ENCODE measurements around the gene DIP2C. TPM values are rescaled to one million over a fixed set of nuclear protein-coding genes. Genes with fewer than 3 reads are reported as not detected.
"Not testable (repeated sequence)": the region's sequence is repeated elsewhere in the genome, so short reads cannot be mapped to it uniquely, and the experiment has no call there.

The DIP2C gene
- total RNA-seq, 1 donor from 2014 or later, result 1.6 TPM

GRCh38 chr10:659688-660141 is 29.8 kb downstream of the DIP2C start:
- Mint-ChIP-seq H3K27me3 (ENCODE audit: low read depth) (no peaks in the 10 kb centered on the region), H3K9me3 (no peaks in the 10 kb centered on the region), H3K4me1 (ENCODE audit: low read depth) (no peaks in the 10 kb centered on the region), H3K27ac (no peak overlapping the region), H3K4me3 (ENCODE audit: low read depth) (no peak overlapping the region), H3K36me3 (ENCODE audit: low read depth) (no peaks in the 10 kb centered on the region)
- intact Hi-C loops (cut with micrococcal nuclease), result no loop called here
- no peak for DNase-seq (ENCODE audit: low spot score)

- H3K4me3 Mint-ChIP-seq (ENCODE audit: low read depth); H3K9me3 Mint-ChIP-seq; H3K4me1 Mint-ChIP-seq (ENCODE audit: low read depth); intact Hi-C loops (cut with micrococcal nuclease); H3K36me3 Mint-ChIP-seq (ENCODE audit: low read depth); H3K27ac Mint-ChIP-seq; H3K27me3 Mint-ChIP-seq (ENCODE audit: low read depth); DNase-seq (ENCODE audit: low spot score): not testable (repeated sequence)
Observed at GRCh38 chr10:657816-658350, 31.6 kb downstream of the DIP2C start.

GRCh38 chr10:656883-657282 is 32.6 kb downstream of the DIP2C start:
- H3K4me1 Mint-ChIP-seq (ENCODE audit: low read depth), result no peaks in the 10 kb centered on the region
- no peak for DNase-seq (ENCODE audit: low spot score)
- intact Hi-C loops (cut with micrococcal nuclease), result no loop called here
- no peaks in the 10 kb centered on the region for H3K27me3 Mint-ChIP-seq (ENCODE audit: low read depth)
- no peaks in the 10 kb centered on the region for H3K36me3 Mint-ChIP-seq (ENCODE audit: low read depth)
- H3K4me3 Mint-ChIP-seq (ENCODE audit: low read depth), result no peak overlapping the region
- H3K9me3 Mint-ChIP-seq, result no peaks in the 10 kb centered on the region
- no peak overlapping the region for H3K27ac Mint-ChIP-seq

GRCh38 chr10:655184-655583 is 34.3 kb downstream of the DIP2C start:
- Mint-ChIP-seq H3K9me3 (no peaks in the 10 kb centered on the region), H3K27ac (no peak overlapping the region)

GRCh38 chr10:654647-654996 is 34.8 kb downstream of the DIP2C start:
- intact Hi-C loops (cut with micrococcal nuclease), result no loop called here
- DNase-seq (ENCODE audit: low spot score), result no peak
- Mint-ChIP-seq H3K4me3 (ENCODE audit: low read depth) (no peak overlapping the region), H3K27ac (no peak overlapping the region), H3K27me3 (ENCODE audit: low read depth) (no peaks in the 10 kb centered on the region), H3K36me3 (ENCODE audit: low read depth) (no peaks in the 10 kb centered on the region), H3K9me3 (no peaks in the 10 kb centered on the region), H3K4me1 (ENCODE audit: low read depth) (no peaks in the 10 kb centered on the region)

More at GRCh38 chr10:655184-655583, 34.3 kb downstream of the DIP2C start:
- no peak overlapping the region for H3K4me3 Mint-ChIP-seq (ENCODE audit: low read depth)
- H3K27me3 Mint-ChIP-seq (ENCODE audit: low read depth), result no peaks in the 10 kb centered on the region
- no peaks in the 10 kb centered on the region for H3K36me3 Mint-ChIP-seq (ENCODE audit: low read depth)
- intact Hi-C loops (cut with micrococcal nuclease), result no loop called here
- no peak for DNase-seq (ENCODE audit: low spot score)
- H3K4me1 Mint-ChIP-seq (ENCODE audit: low read depth), result no peaks in the 10 kb centered on the region

GRCh38 chr10:653991-654646 is 35.3 kb downstream of the DIP2C start:
- Mint-ChIP-seq H3K27me3 (ENCODE audit: low read depth) (no peaks in the 10 kb centered on the region), H3K4me1 (ENCODE audit: low read depth) (no peaks in the 10 kb centered on the region), H3K9me3 (no peaks in the 10 kb centered on the region), H3K27ac (no peak overlapping the region), H3K36me3 (ENCODE audit: low read depth) (no peaks in the 10 kb centered on the region), H3K4me3 (ENCODE audit: low read depth) (no peak overlapping the region)
- intact Hi-C loops (cut with micrococcal nuclease), result no loop called here
- DNase-seq (ENCODE audit: low spot score), result no peak

- H3K36me3 Mint-ChIP-seq (ENCODE audit: low read depth); H3K27me3 Mint-ChIP-seq (ENCODE audit: low read depth); DNase-seq (ENCODE audit: low spot score); H3K4me3 Mint-ChIP-seq (ENCODE audit: low read depth); H3K4me1 Mint-ChIP-seq (ENCODE audit: low read depth); H3K27ac Mint-ChIP-seq; H3K9me3 Mint-ChIP-seq; intact Hi-C loops (cut with micrococcal nuclease): not testable (repeated sequence)
Observed at GRCh38 chr10:652832-653459, 36.5 kb downstream of the DIP2C start.

GRCh38 chr10:652233-652632 is 37.2 kb downstream of the DIP2C start:
- no peak overlapping the region for H3K27ac Mint-ChIP-seq

GRCh38 chr10:651692-652091 is 37.8 kb downstream of the DIP2C start:
- no peaks in the 10 kb centered on the region for H3K27me3 Mint-ChIP-seq (ENCODE audit: low read depth)
- no peaks in the 10 kb centered on the region for H3K36me3 Mint-ChIP-seq (ENCODE audit: low read depth)
- H3K9me3 Mint-ChIP-seq, result no peaks in the 10 kb centered on the region
- intact Hi-C loops (cut with micrococcal nuclease), result no loop called here
- no peaks in the 10 kb centered on the region for H3K4me1 Mint-ChIP-seq (ENCODE audit: low read depth)
- no peak overlapping the region for H3K27ac Mint-ChIP-seq
- no peak for DNase-seq (ENCODE audit: low spot score)
- no peak overlapping the region for H3K4me3 Mint-ChIP-seq (ENCODE audit: low read depth)

More at GRCh38 chr10:652233-652632, 37.2 kb downstream of the DIP2C start:
- intact Hi-C loops (cut with micrococcal nuclease), result no loop called here
- no peaks in the 10 kb centered on the region for H3K27me3 Mint-ChIP-seq (ENCODE audit: low read depth)
- DNase-seq (ENCODE audit: low spot score), result no peak
- no peaks in the 10 kb centered on the region for H3K9me3 Mint-ChIP-seq
- no peaks in the 10 kb centered on the region for H3K36me3 Mint-ChIP-seq (ENCODE audit: low read depth)
- no peak overlapping the region for H3K4me3 Mint-ChIP-seq (ENCODE audit: low read depth)
- H3K4me1 Mint-ChIP-seq (ENCODE audit: low read depth), result no peaks in the 10 kb centered on the region

- no peak for DNase-seq (ENCODE audit: low spot score)
- Mint-ChIP-seq H3K4me1 (ENCODE audit: low read depth) (no peaks in the 10 kb centered on the region), H3K27ac (no peak overlapping the region), H3K36me3 (ENCODE audit: low read depth) (no peaks in the 10 kb centered on the region), H3K9me3 (no peaks in the 10 kb centered on the region), H3K27me3 (ENCODE audit: low read depth) (no peaks in the 10 kb centered on the region), H3K4me3 (ENCODE audit: low read depth) (no peak overlapping the region)
- intact Hi-C loops (cut with micrococcal nuclease), result no loop called here
Observed at GRCh38 chr10:650886-651615, 38.4 kb downstream of the DIP2C start.

GRCh38 chr10:650441-650851 is 39.0 kb downstream of the DIP2C start:
- DNase-seq (ENCODE audit: low spot score), result no peak
- Mint-ChIP-seq H3K4me3 (ENCODE audit: low read depth) (no peak overlapping the region), H3K27ac (no peak overlapping the region), H3K9me3 (no peaks in the 10 kb centered on the region), H3K27me3 (ENCODE audit: low read depth) (no peaks in the 10 kb centered on the region), H3K36me3 (ENCODE audit: low read depth) (no peaks in the 10 kb centered on the region), H3K4me1 (ENCODE audit: low read depth) (no peaks in the 10 kb centered on the region)
- intact Hi-C loops (cut with micrococcal nuclease), result no loop called here

GRCh38 chr10:649798-650440 is 39.5 kb downstream of the DIP2C start:
- no peak for DNase-seq (ENCODE audit: low spot score)
- Mint-ChIP-seq H3K27me3 (ENCODE audit: low read depth) (no peaks in the 10 kb centered on the region), H3K36me3 (ENCODE audit: low read depth) (no peaks in the 10 kb centered on the region), H3K9me3 (no peaks in the 10 kb centered on the region), H3K4me3 (ENCODE audit: low read depth) (no peak overlapping the region), H3K4me1 (ENCODE audit: low read depth) (no peaks in the 10 kb centered on the region), H3K27ac (no peak overlapping the region)
- intact Hi-C loops (cut with micrococcal nuclease), result no loop called here

- Mint-ChIP-seq H3K27me3 (ENCODE audit: low read depth) (no peaks in the 10 kb centered on the region), H3K36me3 (ENCODE audit: low read depth) (no peaks in the 10 kb centered on the region), H3K4me1 (ENCODE audit: low read depth) (no peaks in the 10 kb centered on the region), H3K27ac (no peak overlapping the region), H3K4me3 (ENCODE audit: low read depth) (no peak overlapping the region), H3K9me3 (no peaks in the 10 kb centered on the region)
- intact Hi-C loops (cut with micrococcal nuclease), result no loop called here
- DNase-seq (ENCODE audit: low spot score), result no peak
Observed at GRCh38 chr10:649445-649797, 40.0 kb downstream of the DIP2C start.
